ENCODE results near the gene COX7A2. TPM values are rescaled to one million over a fixed set of nuclear protein-coding genes. Genes with fewer than 3 reads are reported as not detected.

COX7A2 gene
- total RNA-seq, 2 donors from 2014 or later, result 260 to 372 TPM

DNA sequence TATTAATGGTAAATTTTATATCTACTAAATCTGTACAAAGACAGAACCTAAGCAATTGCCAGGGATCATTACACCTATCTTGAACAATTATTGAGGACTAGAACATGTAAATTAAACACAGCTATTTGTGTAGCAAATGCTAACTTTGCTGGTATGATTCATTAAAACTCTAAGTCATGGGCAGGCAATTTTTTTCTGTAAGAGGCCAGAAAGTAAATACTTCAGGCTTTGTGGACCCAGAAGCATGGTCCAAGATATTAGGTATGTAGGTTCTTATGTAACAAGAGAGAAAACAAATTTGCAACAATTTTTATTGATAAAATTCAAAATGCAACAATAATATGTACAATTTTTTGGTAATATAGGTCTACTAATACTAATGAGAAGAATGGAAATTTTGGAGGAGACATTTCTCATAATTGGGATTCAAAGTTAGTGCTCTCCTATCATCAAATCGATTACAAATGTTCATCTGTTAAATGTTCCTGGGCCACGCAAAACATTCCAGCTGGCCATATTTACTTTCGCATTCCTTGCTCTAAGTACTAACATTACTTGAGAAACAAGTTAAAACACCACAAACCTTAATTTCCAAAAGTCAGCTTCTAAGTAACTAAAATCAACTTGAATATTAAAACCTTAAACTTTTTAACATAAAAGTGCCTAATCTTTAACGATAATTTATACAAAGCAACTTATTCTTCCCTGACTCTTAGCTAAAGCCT is 36.7 kb upstream of the COX7A2 start:
- peaks cover 32% of the 10 kb centered on the region for H3K36me3 Mint-ChIP-seq (ENCODE audit: low read depth)
- peak overlapping the region; percentile 57 for H3K4me3 Mint-ChIP-seq
- H3K27me3 Mint-ChIP-seq, result no peaks in the 10 kb centered on the region
- H3K27ac Mint-ChIP-seq, result no peak overlapping the region
- peaks cover 39% of the 10 kb centered on the region for H3K4me1 Mint-ChIP-seq
- no peak for ATAC-seq (replicated peaks)
- no peaks in the 10 kb centered on the region for H3K9me3 Mint-ChIP-seq

DNA sequence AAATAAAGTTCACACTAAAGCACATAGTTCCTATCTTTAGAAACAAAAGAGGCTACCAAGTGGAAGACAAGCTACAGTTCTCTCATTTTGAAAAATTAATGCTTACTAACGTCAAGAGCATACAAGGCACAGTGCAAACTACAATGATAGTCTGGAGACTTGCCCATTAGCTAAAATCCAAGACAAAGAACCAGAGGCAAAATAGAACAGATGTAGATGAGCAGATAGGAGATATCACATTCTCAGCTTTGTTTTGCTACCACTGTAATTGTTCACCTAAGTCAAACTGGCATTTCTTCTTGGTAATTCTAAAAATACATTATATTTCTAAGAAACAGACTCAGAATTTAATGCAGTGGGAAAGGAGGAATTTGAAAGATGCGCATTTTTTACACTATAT is 35.8 kb upstream of the COX7A2 start:
- no peaks in the 10 kb centered on the region for H3K9me3 Mint-ChIP-seq
- H3K36me3 Mint-ChIP-seq (ENCODE audit: low read depth), result peaks cover 39% of the 10 kb centered on the region
- peak overlapping the region; percentile 57 for H3K4me3 Mint-ChIP-seq
- no peaks in the 10 kb centered on the region for H3K27me3 Mint-ChIP-seq
- peaks cover 45% of the 10 kb centered on the region for H3K4me1 Mint-ChIP-seq
- peak overlapping the region; percentile 40 for H3K27ac Mint-ChIP-seq
- ATAC-seq (replicated peaks), result no peak

DNA sequence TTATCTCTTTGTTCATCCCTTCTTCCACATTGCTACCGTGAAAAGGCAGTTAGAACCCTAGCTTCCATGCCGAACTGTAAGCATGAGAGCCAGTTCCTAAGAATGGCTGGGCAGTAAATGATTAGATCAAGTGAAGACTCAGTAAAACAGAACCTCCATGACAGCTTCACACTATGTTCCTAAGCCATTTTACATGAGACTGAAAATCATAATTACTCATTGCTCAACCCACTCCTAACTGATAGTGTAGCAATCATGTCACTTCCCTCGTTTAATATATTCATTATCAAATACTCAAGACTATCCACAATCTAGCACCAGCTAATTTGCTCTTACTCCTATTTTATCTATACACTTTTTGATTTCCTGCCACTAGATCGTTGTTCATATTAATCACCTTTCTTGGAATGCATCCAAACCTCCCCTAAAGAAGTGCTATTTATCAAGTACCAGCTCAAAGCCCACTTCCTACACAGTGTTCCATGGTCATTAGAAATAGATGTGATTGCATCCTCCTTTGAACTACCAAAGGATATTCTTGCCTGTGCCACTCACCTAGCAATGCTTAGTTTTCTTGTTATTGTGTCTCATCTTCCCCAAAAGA is 35.0 kb upstream of the COX7A2 start:
- Mint-ChIP-seq H3K36me3 (ENCODE audit: low read depth) (peaks cover 48% of the 10 kb centered on the region), H3K9me3 (no peaks in the 10 kb centered on the region), H3K4me3 (peak overlapping the region; percentile 57), H3K27me3 (no peaks in the 10 kb centered on the region), H3K27ac (peak overlapping the region; percentile 40), H3K4me1 (peaks cover 53% of the 10 kb centered on the region)
- peak; percentile 75 for ATAC-seq (replicated peaks)

DNA sequence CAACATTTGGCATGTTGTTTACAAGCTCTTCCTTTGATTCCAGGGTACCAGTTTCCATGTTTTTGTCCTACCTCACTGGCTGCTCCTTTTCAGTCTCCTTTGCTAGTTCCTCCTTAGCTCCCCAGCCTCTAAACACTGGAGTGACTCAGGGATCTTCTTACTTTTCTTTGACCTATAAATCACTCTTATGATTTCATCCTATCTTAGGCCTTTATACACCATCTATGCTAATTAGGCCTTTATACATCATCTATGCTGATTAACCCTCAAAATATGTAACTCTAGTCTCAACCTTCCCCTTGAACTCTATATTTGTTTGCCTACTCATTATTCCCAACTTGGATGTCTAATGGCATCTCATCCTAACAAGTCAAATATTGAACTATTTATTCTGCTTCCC is 31.5 kb upstream of the COX7A2 start:
- peaks cover 64% of the 10 kb centered on the region for H3K4me1 Mint-ChIP-seq
- H3K27me3 Mint-ChIP-seq, result no peaks in the 10 kb centered on the region
- peak; percentile 84 for ATAC-seq (replicated peaks)
- H3K27ac Mint-ChIP-seq, result peak overlapping the region; percentile 58
- H3K9me3 Mint-ChIP-seq, result no peaks in the 10 kb centered on the region
- H3K4me3 Mint-ChIP-seq, result peak overlapping the region; percentile 15
- H3K36me3 Mint-ChIP-seq (ENCODE audit: low read depth), result peaks cover 76% of the 10 kb centered on the region

DNA sequence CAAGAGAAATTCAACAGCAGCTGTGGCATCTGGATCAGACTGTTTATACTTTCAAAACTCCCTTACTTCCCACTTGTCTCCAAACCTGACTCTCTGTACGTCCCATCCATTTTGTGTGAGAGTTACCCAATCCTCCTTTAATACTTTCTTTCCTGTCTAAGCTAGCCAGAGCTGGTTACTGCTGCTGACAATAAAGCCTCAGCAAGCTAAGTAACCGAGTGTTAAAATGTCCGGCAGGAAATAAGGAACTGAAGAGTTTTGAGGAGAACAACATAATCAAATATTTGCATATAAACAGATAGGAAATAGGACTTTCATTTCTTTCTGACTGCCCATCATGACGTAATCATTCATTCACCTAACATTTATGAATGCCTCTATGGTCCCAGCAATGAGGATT is 29.4 kb upstream of the COX7A2 start:
- peak overlapping the region; percentile 23 for H3K4me3 Mint-ChIP-seq
- H3K36me3 Mint-ChIP-seq (ENCODE audit: low read depth), result peaks cover 63% of the 10 kb centered on the region
- H3K9me3 Mint-ChIP-seq, result no peaks in the 10 kb centered on the region
- H3K27ac Mint-ChIP-seq, result peak overlapping the region; percentile 88
- no peaks in the 10 kb centered on the region for H3K27me3 Mint-ChIP-seq
- ATAC-seq (replicated peaks), result no peak
- peaks cover 60% of the 10 kb centered on the region for H3K4me1 Mint-ChIP-seq

DNA sequence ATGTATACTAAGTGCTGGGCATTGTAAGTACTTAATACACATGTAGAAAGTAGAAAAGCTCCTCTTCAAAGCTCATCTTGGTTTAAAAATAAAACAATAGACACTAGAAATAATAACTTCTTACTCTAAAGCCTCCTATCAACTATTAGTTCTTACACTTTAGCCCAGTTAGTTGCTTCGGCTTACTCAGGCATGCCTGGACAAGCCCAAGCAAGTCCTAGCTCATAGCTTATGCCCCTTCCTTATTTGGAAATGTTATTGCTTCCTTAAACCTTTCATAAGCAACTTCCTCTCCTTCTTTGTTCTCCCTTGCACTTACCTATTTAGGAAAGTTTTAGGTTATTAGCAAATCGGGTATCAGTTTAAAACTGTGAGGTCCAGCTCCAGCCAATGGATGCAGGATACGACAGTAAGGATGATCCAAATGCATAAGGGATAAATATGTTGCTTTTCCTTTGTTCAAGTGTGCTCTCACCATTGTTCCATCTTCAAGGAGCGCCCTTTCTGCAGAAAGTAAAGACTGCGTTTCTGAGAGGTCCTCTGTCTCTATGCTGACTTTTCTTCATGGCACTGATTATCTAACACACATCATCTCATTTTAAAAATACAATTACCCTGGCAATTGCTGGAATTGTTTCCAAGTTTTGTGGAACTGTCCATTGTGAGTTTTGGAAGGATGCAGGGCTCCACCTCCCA is 28.7 kb upstream of the COX7A2 start:
- Mint-ChIP-seq H3K27ac (peak overlapping the region; percentile 88), H3K4me3 (peak overlapping the region; percentile 23), H3K36me3 (ENCODE audit: low read depth) (peaks cover 63% of the 10 kb centered on the region), H3K9me3 (no peaks in the 10 kb centered on the region), H3K27me3 (no peaks in the 10 kb centered on the region), H3K4me1 (peaks cover 63% of the 10 kb centered on the region)
- no peak for ATAC-seq (replicated peaks)

DNA sequence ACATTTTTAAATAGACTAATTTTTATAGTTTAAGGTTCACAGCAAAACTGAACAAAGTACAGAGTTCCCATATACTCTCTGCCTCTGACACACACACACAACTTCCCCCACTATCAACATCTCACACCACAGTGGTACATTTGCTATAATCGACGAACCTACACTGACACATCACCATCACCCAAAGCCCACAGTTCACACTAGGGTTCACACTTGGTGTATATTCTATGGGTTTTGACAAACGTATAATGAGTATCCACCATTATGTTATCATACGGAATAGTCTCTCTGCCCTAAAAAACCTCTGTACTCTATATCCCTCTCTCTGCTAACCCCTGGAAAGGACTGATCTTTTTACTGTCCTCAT is 25.4 kb upstream of the COX7A2 start:
- peaks cover 63% of the 10 kb centered on the region for H3K36me3 Mint-ChIP-seq (ENCODE audit: low read depth)
- H3K9me3 Mint-ChIP-seq, result no peaks in the 10 kb centered on the region
- no peak for ATAC-seq (replicated peaks)
- H3K27ac Mint-ChIP-seq, result peak overlapping the region; percentile 21
- H3K4me1 Mint-ChIP-seq, result peaks cover 38% of the 10 kb centered on the region
- H3K27me3 Mint-ChIP-seq, result no peaks in the 10 kb centered on the region
- no peak overlapping the region for H3K4me3 Mint-ChIP-seq

DNA sequence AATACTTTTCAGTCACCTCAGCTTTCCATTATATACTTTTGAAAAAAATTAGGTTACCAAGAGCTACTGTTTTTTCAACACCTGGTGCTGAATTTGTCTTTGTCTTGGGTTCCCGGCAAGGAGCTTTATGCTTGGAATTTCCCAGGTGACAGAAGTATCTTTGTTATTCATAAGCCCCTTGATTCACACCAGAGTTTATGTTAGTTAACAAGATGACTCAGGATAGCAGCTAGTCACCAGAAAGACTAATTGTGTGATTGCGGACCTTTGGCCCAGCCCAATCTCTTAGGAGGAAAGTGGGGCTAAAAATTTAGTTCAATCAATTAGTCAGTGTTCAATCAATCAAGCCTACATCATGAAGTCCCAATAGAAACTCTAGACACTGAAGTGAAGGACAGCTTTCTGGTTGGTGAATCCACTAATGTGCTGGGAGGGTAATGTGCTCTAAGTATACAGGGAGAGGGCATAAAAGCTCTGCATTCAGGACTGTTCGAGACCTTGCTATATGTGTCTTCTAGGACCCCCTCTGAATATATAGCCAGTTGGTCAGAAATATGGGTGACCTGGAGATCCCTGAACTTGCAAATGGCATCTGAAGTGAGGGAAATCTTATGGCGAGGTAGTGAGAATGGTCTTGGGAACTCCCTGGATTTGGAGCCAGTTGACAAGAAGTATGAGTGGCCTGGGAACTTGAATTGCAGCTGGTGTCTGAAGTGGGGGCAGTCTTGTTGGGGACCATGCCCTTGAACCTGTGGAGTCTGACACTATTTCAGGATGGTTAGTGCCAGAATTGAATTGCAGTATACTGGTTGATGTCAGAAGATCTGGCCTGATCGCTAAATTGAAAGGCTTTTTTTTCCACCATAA is 24.8 kb upstream of the COX7A2 start:
- Mint-ChIP-seq H3K9me3 (no peaks in the 10 kb centered on the region), H3K27ac (peak overlapping the region; percentile 21), H3K4me3 (peak overlapping the region; percentile 44), H3K36me3 (ENCODE audit: low read depth) (peaks cover 64% of the 10 kb centered on the region), H3K27me3 (no peaks in the 10 kb centered on the region), H3K4me1 (peaks cover 34% of the 10 kb centered on the region)
- ATAC-seq (replicated peaks), result peak; percentile 91

DNA sequence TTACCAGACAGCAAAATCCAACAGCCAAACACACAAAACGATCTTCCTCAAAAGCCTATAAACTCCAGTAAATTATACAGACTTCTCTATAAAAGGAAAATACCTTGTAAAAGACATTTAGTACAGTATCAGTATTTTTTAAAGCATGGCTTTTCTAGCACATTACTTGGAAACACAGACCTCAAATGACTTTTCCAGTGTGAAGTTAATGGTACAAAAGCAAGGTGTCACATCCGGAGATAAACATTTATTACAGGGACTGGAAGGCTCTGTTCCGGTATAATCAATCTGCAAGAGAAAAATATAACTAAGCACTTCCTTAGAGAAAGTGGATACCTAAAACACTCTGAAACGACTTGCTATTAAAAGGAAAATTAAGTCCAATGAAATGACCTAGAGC is 23.9 kb upstream of the COX7A2 start:
- ATAC-seq (replicated peaks), result no peak
- Mint-ChIP-seq H3K4me1 (peaks cover 27% of the 10 kb centered on the region), H3K9me3 (no peaks in the 10 kb centered on the region), H3K4me3 (peak overlapping the region; percentile 17), H3K27ac (peak overlapping the region; percentile 21), H3K36me3 (ENCODE audit: low read depth) (peaks cover 65% of the 10 kb centered on the region), H3K27me3 (no peaks in the 10 kb centered on the region)

DNA sequence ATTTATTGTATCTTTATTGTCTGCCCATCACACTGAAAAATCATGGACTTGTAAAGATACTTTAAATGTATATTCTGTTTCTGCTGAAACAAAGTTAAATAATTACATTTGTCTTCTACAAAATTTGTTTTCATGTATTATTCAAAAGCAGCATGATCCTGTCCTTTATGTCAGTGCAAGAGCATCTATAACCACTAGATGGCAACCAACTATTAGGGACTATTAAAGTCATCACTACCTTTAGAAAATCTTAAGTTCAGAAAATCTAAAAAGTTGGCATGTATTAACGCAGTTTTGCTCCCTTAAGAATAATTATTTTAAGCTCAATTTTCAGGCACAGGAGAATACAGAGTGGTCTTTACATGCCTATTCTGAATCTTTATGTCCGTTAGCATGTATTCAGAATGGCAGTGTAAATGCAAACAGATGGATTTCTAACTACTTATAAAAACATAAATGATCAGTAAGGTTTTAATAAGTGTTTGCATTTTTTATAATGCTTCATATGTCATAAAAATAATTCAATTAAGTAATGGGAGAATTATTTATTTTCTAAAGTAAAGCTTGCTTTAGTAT is 23.2 kb upstream of the COX7A2 start:
- Mint-ChIP-seq H3K9me3 (no peaks in the 10 kb centered on the region), H3K4me1 (peaks cover 20% of the 10 kb centered on the region), H3K27ac (peak overlapping the region; percentile 30), H3K4me3 (no peak overlapping the region), H3K36me3 (ENCODE audit: low read depth) (peaks cover 65% of the 10 kb centered on the region), H3K27me3 (no peaks in the 10 kb centered on the region)
- peak; percentile 43 for ATAC-seq (replicated peaks)

DNA sequence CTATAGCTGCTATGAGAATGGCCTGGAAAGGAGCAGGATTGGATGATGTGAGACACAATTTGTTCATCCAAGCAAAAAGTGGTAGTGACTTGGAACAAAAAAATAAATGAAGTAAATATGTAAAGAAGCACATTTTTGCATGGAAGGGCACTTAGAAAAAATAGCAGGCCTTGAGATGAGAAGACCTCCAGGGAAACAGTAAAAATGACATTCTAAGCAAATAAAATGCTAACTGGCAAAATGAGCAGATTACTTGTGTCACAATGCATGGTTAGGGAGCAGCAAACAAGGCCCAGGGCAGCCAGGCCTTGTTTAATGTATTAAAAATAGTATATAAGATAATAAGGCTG is 19.8 kb upstream of the COX7A2 start:
- Mint-ChIP-seq H3K9me3 (no peaks in the 10 kb centered on the region), H3K27ac (peak overlapping the region; percentile 34), H3K4me1 (peaks cover 6% of the 10 kb centered on the region), H3K36me3 (ENCODE audit: low read depth) (peaks cover 83% of the 10 kb centered on the region), H3K27me3 (no peaks in the 10 kb centered on the region), H3K4me3 (no peak overlapping the region)
- ATAC-seq (replicated peaks), result no peak

DNA sequence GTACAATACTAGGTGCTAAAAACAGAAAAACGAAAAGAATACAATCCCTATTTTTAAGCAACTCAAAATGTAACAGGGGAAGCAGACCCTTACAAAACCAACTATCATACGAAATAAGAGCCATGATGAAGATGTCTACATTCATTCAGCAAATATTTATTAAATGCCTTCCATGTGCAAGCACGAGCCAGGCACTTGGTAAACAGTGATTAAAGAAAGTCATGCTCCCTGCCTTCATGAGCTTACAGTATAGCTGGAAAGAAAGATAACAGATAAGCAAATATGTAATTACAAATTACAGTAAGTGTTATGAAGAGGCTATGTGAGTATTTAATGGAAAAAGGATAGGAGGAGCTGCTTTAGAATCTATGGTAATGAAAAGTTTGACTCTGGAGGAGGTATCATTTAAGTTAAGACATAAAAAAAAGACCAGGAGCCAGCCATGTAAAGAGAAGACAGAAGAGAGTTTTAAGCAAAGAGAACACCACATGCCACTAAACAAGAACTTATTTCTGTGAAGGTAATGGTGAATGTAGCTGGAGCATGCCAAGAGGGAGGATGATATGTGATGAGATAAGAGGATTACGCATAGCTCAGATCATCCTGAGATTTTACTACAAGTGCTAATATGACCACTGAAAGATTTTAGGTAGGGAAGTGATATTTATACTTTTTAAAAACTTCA is 19.3 kb upstream of the COX7A2 start:
- H3K4me1 Mint-ChIP-seq, result peaks cover 3% of the 10 kb centered on the region

DNA sequence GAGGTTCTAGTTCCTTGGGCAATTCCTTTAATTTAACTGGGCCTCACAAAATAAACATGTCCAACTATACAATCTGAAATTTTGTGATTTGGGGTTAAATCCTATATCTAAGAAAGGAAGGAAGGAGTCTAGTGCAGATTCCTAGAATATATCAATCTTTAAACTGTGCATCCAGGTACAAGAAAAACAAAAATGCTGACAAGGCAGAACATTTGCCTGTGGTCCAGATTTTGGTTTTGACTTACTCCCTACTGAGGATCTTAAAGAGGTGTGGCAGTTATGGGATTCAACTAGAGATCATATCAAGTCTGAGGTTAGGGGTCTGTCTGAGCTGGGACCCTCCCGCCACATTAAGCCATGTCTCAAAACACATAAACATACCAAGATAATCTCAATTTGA is 17.7 kb upstream of the COX7A2 start:
- H3K4me1 Mint-ChIP-seq, result no peaks in the 10 kb centered on the region
- no peak overlapping the region for H3K4me3 Mint-ChIP-seq
- no peaks in the 10 kb centered on the region for H3K27me3 Mint-ChIP-seq
- no peak overlapping the region for H3K27ac Mint-ChIP-seq
- H3K9me3 Mint-ChIP-seq, result no peaks in the 10 kb centered on the region
- no peak for ATAC-seq (replicated peaks)
- peaks cover 94% of the 10 kb centered on the region for H3K36me3 Mint-ChIP-seq (ENCODE audit: low read depth)

More for the DNA sequence above, 19.3 kb upstream of the COX7A2 start:
- peak overlapping the region; percentile 34 for H3K27ac Mint-ChIP-seq
- peaks cover 86% of the 10 kb centered on the region for H3K36me3 Mint-ChIP-seq (ENCODE audit: low read depth)
- H3K27me3 Mint-ChIP-seq, result no peaks in the 10 kb centered on the region
- H3K4me3 Mint-ChIP-seq, result no peak overlapping the region
- H3K9me3 Mint-ChIP-seq, result no peaks in the 10 kb centered on the region
- ATAC-seq (replicated peaks), result no peak

Measured in activated T-helper 17 cell treated with anti-CD3 and anti-CD28 coated beads, Interleukin-2, amount 50 U/mL, for 72 hours (primary cell).